GM06990 (cell line): Measurements from ENCODE around the gene CSTF3.

Experiments used
- DNase-seq: peaks from one replicate; pipeline ENCODE4 v3.0.0-alpha.2; 2011; ENCODE audit not compliant: insufficient read length; ENCODE audit errors: extremely low read depth
- H3K27me3 ChIP-seq: replicated peaks from 2 replicates; pipeline ENCODE4 v1.6.0; 2011; ENCODE audit warnings: low read length; ENCODE audit not compliant: control insufficient read depth, insufficient read depth
- H3K36me3 ChIP-seq: 2 replicates; pipeline ENCODE4 v1.5.1; 2011; ENCODE audit warnings: low read length; ENCODE audit not compliant: control insufficient read depth, insufficient read depth
- H3K4me3 ChIP-seq: replicated peaks from 2 replicates; pipeline ENCODE4 v1.5.1; 2011; ENCODE audit warnings: low read depth, mild to moderate bottlenecking, control low read depth, low read length
- TF ChIP-seq, protein P1 (sequence below): IDR thresholded peaks from 2 replicates; pipeline ENCODE4 v1.5.1; 2011; ENCODE audit warnings: low read length, control low read depth, mild to moderate bottlenecking, inconsistent platforms; ENCODE audit not compliant: insufficient read depth, poor library complexity, severe bottlenecking

CSTF3 gene

DNA sequence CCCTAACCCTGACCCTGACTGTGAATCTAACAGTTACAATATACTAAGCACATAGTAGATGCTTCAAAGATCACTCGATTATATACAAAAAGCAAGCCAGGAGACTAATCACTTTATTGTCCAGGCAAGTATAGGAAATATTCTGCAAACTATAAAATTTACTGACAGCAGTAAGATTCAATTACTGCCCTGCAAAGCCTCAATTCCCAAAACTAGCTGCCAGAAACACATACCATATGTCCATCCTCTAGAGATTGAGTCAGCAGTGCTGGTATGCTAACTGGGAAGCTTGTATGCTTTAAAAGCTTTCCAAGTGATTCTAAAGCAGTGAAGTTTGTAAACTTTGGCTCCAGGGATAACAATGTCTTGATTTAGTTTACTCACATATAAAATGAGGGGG is 26.1 kb downstream of the CSTF3 start:
- TF ChIP-seq, protein P1, sequence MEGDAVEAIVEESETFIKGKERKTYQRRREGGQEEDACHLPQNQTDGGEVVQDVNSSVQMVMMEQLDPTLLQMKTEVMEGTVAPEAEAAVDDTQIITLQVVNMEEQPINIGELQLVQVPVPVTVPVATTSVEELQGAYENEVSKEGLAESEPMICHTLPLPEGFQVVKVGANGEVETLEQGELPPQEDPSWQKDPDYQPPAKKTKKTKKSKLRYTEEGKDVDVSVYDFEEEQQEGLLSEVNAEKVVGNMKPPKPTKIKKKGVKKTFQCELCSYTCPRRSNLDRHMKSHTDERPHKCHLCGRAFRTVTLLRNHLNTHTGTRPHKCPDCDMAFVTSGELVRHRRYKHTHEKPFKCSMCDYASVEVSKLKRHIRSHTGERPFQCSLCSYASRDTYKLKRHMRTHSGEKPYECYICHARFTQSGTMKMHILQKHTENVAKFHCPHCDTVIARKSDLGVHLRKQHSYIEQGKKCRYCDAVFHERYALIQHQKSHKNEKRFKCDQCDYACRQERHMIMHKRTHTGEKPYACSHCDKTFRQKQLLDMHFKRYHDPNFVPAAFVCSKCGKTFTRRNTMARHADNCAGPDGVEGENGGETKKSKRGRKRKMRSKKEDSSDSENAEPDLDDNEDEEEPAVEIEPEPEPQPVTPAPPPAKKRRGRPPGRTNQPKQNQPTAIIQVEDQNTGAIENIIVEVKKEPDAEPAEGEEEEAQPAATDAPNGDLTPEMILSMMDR: no peak
- no peak for DNase-seq
- no peaks in the 10 kb centered on the region for H3K36me3 ChIP-seq

DNA sequence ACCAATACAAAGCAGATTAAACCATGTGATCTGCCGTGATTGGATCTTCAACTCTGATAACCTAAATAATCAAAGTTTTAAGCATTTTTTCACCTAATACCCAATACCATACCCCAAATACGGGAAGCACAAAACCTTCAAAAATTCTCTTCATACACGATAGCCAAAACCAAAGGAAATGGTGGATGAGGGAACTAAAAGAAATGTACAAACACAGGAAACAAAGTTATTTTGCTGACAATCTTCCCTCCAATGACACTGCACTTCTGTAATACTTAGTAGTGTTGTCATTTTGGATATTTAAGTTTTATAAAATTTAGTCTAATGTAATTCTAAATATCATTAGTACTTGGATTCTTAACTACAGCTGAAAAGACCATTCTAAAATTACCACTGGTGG is 27.0 kb downstream of the CSTF3 start:
- Histone ChIP-seq H3K27me3 (no peaks in the 10 kb centered on the region), H3K36me3 (no peaks in the 10 kb centered on the region), H3K4me3 (no peak overlapping the region)
- DNase-seq: no peak
- TF ChIP-seq, protein P1: no peak

More for the DNA sequence above, 26.1 kb downstream of the CSTF3 start:
- no peak overlapping the region for H3K4me3 ChIP-seq
- H3K27me3 ChIP-seq: no peaks in the 10 kb centered on the region

DNA sequence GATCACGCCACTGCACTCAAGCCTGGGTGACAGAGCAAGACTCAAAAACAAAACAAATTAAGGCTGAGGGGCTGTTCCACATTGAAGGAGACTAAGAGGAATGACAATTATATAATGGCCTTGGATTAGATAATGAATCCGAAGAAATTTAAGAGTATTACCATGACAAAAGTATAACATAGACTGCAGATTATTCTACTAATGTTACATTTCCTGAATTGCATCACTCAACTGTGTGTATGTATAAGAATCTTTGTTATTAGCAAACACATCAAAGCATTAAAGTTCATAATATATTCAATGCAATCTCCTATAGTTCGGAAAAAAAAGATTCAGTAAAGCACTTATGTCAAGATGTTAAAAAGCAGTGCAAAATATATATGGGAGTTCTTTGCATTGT is 27.5 kb downstream of the CSTF3 start:
- H3K4me3 ChIP-seq: no peak overlapping the region
- TF ChIP-seq, protein P1: no peak
- H3K36me3 ChIP-seq: no peaks in the 10 kb centered on the region
- no peaks in the 10 kb centered on the region for H3K27me3 ChIP-seq
- no peak for DNase-seq

DNA sequence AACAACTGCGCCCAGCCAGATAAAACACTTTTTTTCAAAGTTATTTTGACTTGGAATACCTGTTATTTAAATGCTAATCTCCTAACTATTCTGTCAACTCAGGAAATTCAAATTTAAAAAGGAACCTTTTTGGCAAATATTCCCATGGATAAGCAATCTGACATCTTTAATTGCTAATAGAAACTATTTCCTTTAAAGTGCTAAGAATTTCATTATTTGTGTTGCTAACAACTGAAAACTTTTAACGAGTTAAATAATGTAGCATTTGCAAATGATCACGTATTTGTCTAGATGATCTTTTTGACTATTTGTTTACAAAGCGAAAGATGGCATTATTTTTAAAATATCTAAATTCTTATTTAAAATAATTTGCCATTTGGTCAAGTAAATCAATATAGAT is 28.8 kb downstream of the CSTF3 start:
- no peak for DNase-seq
- Histone ChIP-seq H3K27me3 (no peaks in the 10 kb centered on the region), H3K4me3 (no peak overlapping the region), H3K36me3 (no peaks in the 10 kb centered on the region)
- TF ChIP-seq, protein P1: no peak

DNA sequence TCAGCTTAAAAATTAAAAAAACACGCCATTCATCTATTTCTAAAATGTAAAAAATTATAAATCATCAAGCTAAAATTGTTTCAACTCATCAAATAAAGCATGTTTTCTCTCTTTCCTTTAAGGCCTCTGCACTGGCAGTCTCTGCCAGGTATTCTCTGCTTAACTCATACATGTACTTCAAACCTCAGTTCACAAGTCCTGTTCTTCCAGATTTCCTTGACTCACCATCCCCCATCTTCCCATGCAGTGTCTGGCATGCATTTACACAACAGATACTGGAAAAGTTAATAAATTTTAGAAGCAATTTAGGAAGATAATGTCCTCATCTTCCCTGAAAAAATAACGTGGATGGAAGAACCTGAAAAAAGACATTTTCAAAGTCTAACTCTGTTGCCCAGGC is 32.5 kb downstream of the CSTF3 start:
- TF ChIP-seq, protein P1: no peak
- no peaks in the 10 kb centered on the region for H3K36me3 ChIP-seq

DNA sequence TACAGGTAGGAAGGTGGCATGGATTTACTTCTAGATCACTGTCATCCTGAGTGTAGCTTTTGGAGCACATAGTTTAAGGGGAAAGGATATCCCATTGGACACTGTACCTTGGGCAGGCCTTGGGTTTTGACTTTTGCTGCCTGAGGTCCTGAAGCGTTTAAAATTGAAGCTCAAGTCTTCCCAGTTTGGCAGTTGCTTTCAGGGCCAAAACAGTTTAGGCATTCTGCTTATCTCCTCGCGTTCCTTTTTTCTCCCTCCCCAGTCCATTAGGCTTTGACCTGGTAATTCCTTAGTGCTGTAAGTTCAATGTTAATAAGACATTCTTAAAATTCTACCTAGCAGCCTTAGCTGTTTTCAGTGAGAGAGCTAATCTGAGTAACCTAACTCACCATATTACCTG is 35.7 kb downstream of the CSTF3 start:
- Histone ChIP-seq H3K36me3 (no peaks in the 10 kb centered on the region), H3K4me3 (no peak overlapping the region), H3K27me3 (no peaks in the 10 kb centered on the region)
- TF ChIP-seq, protein P1: no peak
- DNase-seq: no peak

More for the DNA sequence above, 32.5 kb downstream of the CSTF3 start:
- Histone ChIP-seq H3K4me3 (no peak overlapping the region), H3K27me3 (no peaks in the 10 kb centered on the region)
- DNase-seq: no peak
